GM18858 (cell line): ENCODE data around the gene R3HDM4.
"Not testable (repeated sequence)": the region's sequence is repeated elsewhere in the genome, so short reads cannot be mapped to it uniquely, and the experiment has no call there.

ENCODE experiments used
- ATAC-seq: cut with Tn5 transposase; IDR thresholded peaks from one replicate; pipeline ENCODE4 v1.9.1; 2021; ENCODE audit not compliant: unreplicated experiment

The R3HDM4 gene

DNA sequence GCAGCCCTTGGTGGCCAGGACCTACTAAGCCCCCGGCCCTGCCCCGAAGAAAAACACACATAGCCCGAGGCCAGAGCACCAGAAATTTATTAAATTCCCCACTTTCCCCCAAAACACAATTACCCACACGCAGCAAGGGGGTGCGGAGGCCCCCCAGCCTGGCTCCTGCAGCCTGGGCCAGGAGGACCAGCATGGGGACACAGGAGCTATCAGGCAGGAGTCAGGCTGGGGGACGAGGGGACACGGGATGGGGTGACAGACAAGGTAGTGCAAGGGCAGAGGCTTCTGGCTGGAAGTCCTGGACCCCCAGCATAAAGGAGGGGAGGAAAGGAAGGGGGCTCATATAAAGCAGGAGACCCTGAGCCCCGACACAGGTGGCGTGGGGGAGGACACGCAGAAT is 16.6 kb downstream of the R3HDM4 start:
- no peak for ATAC-seq

DNA sequence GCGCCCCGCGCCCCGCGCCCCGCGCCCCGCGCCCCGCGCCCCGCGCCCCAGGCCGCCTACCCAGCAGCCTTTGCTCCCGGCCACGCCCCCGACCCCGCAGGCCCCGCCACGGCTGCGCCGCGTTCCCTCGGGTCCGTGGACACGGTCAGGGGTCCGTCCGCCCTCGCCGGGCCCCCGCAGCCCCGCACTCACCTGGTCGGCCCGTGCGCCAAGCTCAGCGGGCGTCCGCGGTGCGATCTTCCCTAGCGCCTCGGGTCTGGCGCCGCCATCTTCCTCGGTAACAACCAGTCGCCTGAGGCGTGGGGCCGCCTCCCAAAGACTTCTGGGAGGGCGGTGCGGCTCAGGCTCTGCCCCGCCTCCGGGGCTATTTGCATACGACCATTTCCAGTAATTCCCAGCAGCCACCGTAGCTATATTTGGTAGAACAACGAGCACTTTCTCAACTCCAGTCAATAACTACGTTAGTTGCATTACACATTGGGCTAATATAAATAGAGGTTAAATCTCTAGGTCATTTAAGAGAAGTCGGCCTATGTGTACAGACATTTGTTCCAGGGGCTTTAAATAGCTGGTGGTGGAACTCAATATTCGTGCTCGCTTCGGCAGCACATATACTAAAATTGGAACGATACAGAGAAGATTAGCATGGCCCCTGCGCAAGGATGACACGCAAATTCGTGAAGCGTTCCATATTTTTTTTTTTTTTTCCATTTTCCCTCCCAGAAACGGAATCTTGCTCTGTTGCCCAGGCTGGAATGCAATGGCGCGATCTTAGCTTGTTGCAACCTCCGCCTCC is 19.9 kb downstream of the R3HDM4 start, which contains the start of the genes MED16 and RNU6-9:
MED16 (minus strand) TSS at position 294 of the 796 bp plus-strand sequence. CDS start 2,056 bp downstream, outside the sequence.
RNU6-9 (plus strand) TSS at position 591 of the 796 bp plus-strand sequence.
- ATAC-seq: peak; percentile 69

DNA sequence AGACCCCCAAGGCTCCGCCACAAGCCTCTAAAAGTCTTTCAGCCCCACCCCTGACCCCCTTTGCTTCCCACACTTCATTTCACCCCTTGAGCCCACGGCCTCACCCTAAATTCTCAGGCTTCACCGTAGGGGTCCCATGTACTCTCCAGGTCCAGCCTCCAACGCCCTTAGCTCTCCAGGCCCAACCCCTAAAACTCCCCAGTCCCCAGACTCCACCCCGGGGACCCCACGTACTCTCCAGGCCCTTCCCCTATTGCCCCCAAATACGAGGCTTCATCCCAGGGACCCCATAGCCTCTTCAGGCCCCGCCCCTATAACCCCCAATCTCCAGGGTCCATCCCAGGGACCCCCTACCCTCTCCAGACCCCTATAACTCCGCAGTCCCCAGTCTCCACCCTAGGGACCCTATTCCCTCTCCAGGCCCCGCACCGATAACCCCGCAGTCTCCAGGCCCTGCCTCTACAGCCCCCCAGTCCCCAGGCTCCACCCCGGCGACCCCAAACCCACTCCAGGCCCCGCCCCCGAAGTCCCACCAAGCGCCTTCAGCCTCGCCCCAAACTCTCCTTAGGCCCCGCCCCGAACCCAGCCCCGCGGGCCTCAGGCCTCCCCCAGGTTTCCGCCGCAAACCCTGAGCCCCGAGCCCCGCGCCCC is 20.7 kb downstream of the R3HDM4 start:
- ATAC-seq: no peak

DNA sequence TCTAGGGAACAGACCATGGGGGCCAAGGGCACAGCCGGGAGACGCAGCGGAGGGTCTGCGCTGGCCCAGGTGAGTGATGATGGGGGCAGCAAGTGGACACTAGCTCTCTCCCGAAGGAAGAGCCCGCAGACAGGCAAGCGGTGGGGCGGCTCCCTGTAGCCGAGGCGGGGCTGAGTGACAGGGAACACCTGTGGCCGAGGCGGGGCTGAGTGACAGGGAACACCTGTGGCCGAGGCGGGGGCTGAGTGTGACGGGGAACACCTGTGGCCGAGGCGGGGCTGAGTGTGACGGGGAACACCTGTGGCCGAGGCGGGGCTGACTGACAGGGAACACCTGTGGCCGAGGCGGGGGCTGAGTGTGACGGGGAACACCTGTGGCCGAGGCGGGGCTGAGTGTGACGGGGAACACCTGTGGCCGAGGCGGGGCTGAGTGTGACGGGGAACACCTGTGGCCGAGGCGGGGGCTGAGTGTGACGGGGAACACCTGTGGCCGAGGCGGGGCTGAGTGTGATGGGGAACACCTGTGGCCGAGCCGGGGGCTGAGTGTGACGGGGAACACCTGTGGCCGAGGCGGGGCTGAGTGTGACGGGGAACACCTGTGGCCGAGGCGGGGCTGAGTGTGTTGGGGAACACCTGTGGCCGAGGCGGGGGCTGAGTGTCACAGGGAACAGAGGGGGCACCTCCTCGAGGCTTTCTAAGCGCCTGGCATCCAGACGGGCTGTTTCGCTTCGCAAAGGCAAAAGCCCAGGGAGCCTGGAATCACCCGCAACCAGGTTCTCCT is 21.4 kb downstream of the R3HDM4 start:
- ATAC-seq: not testable (repeated sequence)

DNA sequence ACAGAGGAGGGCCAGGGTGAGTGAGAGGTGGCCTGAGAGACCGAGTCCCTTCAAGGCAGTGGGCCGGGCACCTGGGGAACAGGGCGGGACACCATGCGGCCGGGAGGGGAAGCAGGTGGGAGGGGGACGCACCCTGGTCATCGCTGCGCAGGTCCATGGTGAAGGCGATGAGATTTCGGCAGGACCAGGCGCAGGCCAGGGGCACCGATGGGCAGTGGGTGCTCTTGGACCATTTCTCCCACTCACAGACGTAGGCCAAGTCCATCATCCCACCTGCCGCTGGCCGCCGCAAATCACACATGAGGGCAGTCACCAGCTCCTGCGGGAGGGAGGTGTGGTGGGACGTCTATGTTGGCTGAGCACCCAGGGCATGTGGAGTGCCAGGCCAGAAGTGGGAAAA is 22.2 kb downstream of the R3HDM4 start:
- no peak for ATAC-seq

DNA sequence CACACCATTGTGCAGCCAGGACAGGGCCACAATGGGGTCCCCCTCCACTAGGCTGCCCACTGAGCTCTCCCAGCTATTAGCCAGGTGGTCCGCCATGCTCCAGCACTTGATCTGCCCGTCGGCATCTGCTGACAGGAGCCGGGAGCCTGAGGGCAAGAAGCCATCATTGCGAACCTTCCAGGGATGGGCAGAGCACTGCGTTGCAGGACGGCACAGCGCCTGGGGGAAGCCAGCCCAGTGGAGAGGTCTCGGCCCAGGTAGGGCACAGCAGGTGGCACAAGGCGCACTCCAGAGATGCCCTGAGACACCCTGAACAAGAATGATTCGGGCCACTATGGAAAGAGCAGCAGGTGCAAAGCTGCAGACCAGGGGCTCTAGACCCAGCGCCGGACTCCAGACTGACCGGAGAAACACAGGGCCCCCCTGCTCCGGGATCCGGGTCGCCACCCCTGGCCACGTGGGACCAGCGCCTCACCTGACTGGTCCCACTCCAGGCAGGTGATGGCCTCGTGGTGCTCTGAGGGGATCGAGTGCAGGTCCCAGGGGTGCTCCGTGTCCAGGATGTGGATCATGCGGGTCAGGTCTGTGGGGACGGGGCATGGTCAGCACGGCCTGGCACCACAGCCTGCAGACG is 23.2 kb downstream of the R3HDM4 start:
- ATAC-seq: no peak

DNA sequence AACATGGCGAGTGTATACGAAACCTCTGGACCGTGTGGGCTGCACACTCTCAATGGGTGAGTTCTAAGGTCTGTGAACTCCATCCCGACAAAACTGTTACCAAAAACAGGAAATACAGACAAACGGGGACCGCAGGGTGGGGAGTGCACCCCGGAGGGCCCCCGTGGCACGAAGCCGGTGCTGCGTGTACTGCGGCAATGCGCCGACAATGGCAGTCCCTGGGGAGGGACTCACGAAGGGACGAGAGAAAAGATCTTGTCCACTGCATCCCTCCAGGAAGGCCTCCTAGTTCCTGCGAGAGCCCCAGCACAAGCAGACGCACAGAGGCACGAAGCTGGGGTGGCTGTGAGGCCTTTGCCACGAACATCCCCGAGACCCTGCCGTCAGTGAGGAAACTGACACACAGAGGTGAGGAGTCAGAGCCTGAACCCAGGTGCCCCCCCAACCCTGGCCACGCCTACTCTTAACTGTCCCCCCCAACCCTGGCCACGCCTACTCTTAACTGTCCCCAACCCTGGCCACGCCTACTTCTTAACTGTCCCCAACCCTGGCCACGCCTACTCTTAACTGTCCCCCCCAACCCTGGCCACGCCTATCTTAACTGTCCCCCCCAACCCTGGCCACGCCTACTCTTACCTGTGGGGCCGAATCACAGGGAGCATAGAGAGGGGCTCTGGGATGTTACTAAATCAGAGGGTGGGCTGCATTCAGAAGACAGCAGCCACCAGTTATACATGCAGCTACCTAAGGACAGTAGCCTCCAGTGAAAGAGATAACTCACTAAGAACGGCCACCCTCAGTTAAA is 24.2 kb downstream of the R3HDM4 start:
- ATAC-seq: no peak

DNA sequence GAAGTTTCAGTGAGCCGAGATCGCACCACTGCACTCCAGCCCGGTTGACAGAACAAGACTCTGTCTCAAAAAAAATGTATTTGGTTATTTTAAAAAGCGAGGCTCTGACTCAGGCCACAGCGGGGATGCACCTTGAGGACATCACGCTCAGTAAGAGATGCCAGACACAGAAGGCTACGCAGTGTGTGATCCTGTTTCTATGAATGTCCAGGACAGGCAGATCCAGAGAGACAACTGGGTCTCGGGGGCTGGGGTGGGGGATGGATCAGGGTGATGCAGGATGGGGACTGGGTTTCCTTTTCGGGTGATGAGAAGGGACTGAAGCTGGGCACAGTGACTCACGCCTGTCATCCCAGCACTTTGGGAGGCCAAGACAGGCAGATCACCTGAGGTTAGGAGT is 25.4 kb downstream of the R3HDM4 start:
- ATAC-seq: no peak

DNA sequence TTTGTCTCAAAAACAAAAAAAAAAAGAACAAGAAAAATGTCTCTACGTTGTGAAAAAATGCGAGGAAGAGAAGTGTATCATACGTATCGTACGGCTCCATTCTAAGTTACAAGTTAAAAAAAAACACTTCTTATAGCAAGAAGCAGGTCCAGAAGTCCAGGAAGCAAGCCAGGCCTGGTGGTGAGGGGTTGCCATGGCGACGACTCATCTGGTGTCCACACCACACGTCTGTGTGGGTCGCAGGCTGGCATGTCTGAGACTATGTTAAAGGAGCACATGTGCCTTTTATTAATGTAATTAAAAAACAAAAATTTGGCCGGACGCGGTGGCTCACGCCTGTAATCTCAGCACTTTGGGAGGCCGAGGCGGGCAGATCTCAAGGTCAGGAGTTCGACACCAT is 25.9 kb downstream of the R3HDM4 start:
- ATAC-seq: no peak

DNA sequence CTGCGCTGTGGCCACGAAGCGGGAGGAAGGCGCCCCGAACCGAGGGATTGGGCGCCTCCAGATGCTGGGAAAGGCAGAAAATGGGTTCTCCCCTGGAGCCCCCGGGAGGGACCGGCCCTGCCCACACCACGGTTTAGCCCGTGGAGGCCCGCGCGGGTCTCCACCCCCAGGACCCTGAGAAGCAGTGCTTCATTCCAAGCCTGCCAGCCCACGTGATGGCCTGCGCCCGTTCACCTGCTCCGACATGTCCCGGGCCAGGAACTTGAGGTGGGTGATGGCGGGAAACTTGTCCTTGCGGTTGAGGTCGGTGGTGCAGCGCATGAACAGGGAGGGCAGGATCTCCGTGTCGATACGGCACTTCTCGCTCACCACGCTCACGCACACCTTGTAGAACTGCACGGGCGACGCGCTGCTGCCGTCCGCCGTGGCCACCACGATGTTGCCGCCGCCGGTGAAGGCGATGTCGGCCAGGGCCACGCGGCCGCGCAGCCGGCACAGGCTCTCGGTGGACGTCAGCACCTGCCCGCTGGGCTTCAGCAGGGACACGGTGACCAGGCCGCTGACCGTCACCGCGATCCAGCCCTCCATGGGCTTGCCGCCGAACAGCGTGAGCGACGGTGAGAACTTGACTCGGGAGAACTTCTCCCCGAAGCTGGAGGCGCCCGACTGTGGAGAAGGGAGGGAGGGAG is 27.3 kb downstream of the R3HDM4 start:
- ATAC-seq: no peak

DNA sequence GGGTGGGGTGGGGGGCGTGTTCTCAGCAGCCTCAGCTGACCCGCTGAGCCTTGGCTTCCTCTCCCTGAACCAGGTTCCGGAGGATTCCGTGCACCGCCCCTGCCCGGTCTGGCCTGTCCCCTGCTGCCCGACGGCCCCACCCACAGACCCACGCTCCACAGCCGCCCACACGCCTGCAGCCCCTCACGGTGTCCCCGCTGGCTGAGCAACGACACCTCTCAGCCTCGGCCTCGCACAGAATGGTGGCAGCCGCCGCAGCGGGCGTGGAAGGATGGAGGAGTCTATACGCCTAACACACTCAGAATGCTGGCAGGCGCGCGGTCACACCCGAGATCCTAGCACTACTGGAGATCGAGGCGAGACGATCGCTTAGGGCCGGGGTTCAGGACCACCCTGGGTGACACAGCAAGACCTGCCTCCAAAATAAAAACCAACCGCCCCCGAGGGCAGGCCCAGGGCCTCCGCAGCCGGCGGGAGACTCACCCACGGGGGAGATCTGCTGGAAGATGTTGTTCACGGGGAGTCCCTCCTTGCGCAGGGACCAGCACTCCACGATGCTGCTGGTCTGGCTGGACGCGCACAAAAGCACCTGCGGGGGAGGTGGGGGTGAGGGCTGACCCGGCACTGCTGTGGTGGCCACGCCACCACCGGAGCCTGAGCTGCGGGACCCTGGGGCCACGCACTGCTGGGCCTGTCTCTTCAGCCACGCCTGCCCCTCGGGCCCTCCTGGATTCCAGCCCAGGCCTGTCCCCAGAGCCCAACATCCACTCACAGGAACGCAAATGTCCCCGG is 28.4 kb downstream of the R3HDM4 start:
- no peak for ATAC-seq

DNA sequence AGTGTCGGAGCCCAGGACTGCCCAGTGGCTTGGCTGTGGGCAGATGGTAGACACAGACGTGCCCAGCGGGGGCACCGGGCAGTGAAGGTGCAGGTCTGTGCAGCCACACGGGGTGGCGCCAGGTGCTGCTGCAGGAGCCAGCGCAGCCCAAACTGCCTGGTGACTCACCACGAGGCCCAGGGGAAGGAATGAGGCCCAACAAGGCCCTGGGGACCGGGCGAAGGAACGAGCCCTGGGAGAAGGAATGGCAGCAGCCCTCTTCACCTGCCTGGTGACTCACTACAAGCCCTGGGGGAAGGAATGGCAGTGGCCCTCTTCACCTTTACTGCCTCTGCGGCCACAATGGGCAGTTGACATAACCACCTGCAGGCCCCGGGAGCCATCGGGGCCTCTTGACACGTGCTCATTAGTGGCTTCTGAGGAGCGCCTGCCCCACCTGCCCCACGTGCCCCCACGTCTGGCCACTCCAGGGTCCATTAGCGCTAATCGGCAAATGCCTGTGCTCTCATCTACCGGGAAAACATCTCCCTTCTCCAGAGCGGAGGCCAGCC is 29.3 kb downstream of the R3HDM4 start:
- no peak for ATAC-seq

DNA sequence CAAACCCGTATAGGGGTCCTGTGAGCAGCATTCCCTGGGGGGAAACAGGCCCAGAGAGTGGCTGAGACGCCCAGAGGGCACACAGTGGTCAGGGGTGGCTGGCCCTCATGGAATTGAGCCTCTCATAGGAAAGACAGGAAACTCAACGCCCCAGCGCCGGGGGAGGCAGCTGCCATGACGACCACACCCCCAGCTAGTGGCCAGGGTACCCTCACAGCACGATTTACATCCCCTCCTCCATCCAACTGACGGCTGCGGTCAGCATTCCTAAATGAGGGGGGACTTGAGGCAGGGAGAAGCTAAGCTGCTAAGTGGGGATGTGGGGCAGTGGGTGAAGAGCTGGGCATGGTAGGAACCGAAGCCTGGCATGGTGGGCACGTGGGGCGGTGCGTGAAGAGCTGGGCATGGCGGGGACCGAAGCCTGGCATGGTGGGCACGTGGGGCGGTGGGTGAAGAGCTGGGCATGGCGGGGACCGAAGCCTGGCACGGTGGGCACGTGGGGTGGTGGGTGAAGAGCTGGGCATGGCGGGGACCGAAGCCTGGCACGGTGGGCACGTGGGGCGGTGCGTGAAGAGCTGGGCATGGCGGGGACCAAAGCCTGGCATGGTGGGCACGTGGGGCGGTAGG is 30.0 kb downstream of the R3HDM4 start:
- ATAC-seq: no peak

DNA sequence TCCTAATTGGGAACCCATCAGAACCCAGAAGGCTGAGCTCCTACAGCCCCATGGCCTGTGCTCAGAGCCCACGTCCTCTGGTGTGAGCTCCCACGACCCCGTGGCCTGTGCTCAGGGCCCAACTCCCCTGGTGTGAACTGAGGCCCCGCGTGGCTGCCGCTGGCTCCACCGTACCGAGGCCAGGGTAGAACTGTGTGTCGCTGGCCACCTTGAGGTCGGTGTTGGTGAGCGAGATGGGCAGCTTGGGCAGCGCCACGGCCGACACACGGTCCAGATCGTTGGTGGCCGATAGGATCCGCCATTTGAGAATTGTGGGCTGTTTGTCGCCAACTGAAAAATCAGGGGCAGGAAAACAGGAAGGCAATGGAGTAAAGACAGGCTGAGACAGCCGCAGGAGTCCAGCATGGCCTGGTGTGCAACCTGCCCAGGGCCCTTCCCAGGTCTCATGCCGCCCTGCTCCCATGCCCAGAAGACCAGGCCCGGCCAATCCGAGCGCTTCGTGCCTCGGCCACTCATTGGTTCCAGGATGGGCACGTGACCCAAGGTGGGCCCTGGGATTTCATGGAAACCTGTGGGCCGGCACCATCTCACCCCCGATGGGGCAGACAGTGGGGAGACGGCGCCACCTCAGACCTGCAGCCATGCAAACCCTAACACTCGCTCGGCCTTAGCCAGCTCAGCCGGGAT is 31.5 kb downstream of the R3HDM4 start:
- ATAC-seq: no peak

DNA sequence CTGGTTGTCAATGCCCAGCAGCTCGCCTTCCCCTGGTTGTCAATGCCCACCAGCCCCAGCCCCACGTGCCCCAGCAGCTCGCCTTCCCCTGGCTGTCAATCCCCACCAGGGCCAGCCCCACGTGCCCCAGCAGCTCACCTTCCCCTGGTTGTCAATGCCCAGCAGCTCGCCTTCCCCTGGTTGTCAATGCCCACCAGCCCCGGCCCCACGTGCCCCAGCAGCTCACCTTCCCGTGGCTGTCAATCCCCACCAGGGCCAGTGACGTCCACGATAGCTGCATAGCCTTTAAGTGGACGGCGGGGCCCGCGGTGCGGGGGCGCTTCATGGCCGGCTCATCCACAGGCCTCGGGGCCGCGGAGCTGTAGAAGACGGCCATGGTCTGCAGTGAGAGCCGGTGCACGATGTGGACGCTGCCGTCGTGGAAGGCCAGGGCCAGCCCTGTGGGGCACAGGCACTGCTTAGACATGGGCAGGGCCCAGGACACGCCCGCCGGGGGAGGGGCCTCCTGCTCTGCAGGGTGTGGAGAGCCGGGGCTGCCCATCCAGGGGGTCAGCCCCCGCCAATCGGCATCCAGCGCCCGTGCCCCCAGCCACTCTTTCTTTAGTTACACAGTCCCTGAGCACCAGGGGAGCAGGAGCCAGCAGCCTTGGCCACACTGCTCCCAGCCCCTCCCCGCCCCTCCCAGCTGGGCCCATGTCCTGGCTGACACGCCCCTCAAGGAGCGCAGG is 33.1 kb downstream of the R3HDM4 start:
- no peak for ATAC-seq

DNA sequence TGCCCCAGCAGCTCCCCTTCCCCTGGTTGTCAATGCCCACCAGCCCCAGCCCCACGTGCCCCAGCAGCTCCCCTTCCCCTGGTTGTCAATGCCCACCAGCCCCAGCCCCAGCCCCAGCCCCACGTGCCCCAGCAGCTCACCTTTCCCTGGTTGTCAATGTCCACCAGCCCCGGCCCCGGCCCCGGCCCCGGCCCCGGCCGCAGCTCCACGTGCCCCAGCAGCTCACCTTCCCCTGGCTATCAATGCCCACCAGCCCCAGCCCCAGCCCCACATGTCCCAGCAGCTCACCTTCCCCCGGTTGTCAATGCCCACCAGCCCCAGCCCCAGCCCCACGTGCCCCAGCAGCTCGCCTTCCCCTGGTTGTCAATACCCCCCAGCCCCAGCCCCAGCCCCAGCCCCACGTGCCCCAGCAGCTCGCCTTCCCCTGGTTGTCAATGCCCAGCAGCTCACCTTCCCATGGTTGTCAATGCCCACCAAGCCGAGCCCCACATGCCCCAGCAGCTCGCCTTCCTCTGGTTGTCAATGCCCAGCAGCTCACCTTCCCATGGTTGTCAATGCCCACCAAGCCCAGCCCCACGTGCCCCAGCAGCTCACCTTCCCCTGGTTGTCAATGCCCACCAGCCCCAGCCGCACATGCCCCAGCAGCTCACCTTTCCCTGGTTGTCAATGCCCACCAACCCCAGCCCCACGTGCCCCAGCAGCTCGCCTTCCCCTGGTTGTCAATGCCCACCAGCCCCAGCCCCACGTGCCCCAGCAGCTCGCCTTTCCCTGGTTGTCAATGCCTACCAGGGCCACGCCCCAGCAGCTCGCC is 34.1 kb downstream of the R3HDM4 start:
- ATAC-seq: not testable (repeated sequence)
